MM.1S (cell line): ENCODE measurements around the gene SLC38A6.

Source experiments
- DNase-seq: peaks from one replicate; pipeline ENCODE4 v3.0.0-alpha.2; 2015
- H2AFZ ChIP-seq: fragments of 300-600 bp; sonication (generic); 2 replicates; pipeline ENCODE4 v1.6.0; 2016; ENCODE audit warnings: antibody characterized with exemption, low read length
- H3F3A ChIP-seq: fragments of 300-600 bp; sonication (generic); 2 replicates; pipeline ENCODE4 v1.6.1; 2016; ENCODE audit warnings: mild to moderate bottlenecking, antibody characterized with exemption, low read length, moderate library complexity, mixed read lengths; ENCODE audit not compliant: insufficient read depth
- H3K27ac ChIP-seq: fragments of 300-600 bp; sonication (generic); 2 replicates; pipeline ENCODE4 v1.5.1; 2016; ENCODE audit warnings: mild to moderate bottlenecking, low read length
- H3K27me3 ChIP-seq: fragments of 300-600 bp; sonication (generic); replicated peaks from 2 replicates; pipeline ENCODE4 v1.6.0; 2016; ENCODE audit warnings: low read length; ENCODE audit not compliant: insufficient read depth
- H3K36me3 ChIP-seq: fragments of 300-600 bp; sonication (generic); replicated peaks from 2 replicates; pipeline ENCODE4 v1.6.1; 2016; ENCODE audit warnings: mild to moderate bottlenecking, low read length, mixed read lengths; ENCODE audit not compliant: insufficient read depth
- H3K4me1 ChIP-seq: fragments of 300-600 bp; sonication (generic); 2 replicates; pipeline ENCODE4 v1.6.1; 2016; ENCODE audit warnings: low read length, mixed read lengths
- H3K4me2 ChIP-seq: fragments of 300-600 bp; sonication (generic); 2 replicates; pipeline ENCODE4 v1.6.0; 2016; ENCODE audit warnings: low read depth, low read length
- H3K4me3 ChIP-seq: fragments of 300-600 bp; sonication (generic); 2 replicates; pipeline ENCODE4 v1.5.1; 2016; ENCODE audit warnings: low read length, mixed read lengths
- H3K79me2 ChIP-seq: fragments of 300-600 bp; sonication (generic); 2 replicates; pipeline ENCODE4 v1.6.1; 2016; ENCODE audit warnings: mixed run types, low read length, mixed read lengths
- H3K9ac ChIP-seq: fragments of 300-600 bp; sonication (generic); 2 replicates; pipeline ENCODE4 v1.6.1; 2016; ENCODE audit warnings: low read length, mixed read lengths
- H3K9me2 ChIP-seq: fragments of 300-600 bp; sonication (generic); replicated peaks from 2 replicates; pipeline ENCODE4 v1.6.1; 2016; ENCODE audit warnings: mild to moderate bottlenecking, low read length, mixed read lengths; ENCODE audit not compliant: insufficient read depth
- H3K9me3 ChIP-seq: fragments of 300-600 bp; sonication (generic); replicated peaks from 2 replicates; pipeline ENCODE4 v1.6.1; 2016; ENCODE audit warnings: mild to moderate bottlenecking, low read length, mixed read lengths; ENCODE audit not compliant: insufficient read depth
- H4K20me1 ChIP-seq: fragments of 300-600 bp; sonication (generic); 2 replicates; pipeline ENCODE4 v1.6.1; 2016; ENCODE audit warnings: mild to moderate bottlenecking, low read length, moderate library complexity, mixed read lengths; ENCODE audit not compliant: insufficient read depth
- CTCF ChIP-seq: fragments of 300-600 bp; sonication (generic); IDR thresholded peaks from 2 replicates; pipeline ENCODE4 v1.5.1; 2016; ENCODE audit warnings: antibody characterized with exemption, low read length, mixed read lengths
- EZH2 ChIP-seq: fragments of 300-600 bp; sonication (generic); optimal IDR thresholded peaks from 2 replicates; pipeline ENCODE3; 2017; ENCODE audit warnings: low read depth, mild to moderate bottlenecking, antibody characterized with exemption, low read length, mixed read lengths
- EZH2phosphoT487 ChIP-seq: fragments of 300-600 bp; sonication (generic); IDR thresholded peaks from 2 replicates; pipeline ENCODE4 v1.6.1; 2018; ENCODE audit warnings: antibody characterized with exemption, low read length

SLC38A6 gene

GRCh38 chr14:60971271-60971670 lies 9.8 kb upstream of the SLC38A6 start:
- Histone ChIP-seq H3K4me2 (no peak overlapping the region), H2AFZ (no peak overlapping the region), H3K36me3 (no peaks in the 10 kb centered on the region), H3K9me2 (no peaks in the 10 kb centered on the region), H3K4me1 (no peaks in the 10 kb centered on the region), H3K4me3 (no peak overlapping the region), H3K9me3 (no peaks in the 10 kb centered on the region), H4K20me1 (no peaks in the 10 kb centered on the region), H3F3A (no peaks in the 10 kb centered on the region), H3K79me2 (no peaks in the 10 kb centered on the region), H3K9ac (no peak overlapping the region), H3K27ac (no peak overlapping the region), H3K27me3 (no peaks in the 10 kb centered on the region)
- no peak for TF ChIP-seq EZH2
- TF ChIP-seq CTCF = no peak
- TF ChIP-seq EZH2phosphoT487 = no peak
- DNase-seq = no peak

GRCh38 chr14:60972295-60972694 lies 8.8 kb upstream of the SLC38A6 start:
- no peak for TF ChIP-seq EZH2phosphoT487
- no peak for TF ChIP-seq EZH2
- no peak for TF ChIP-seq CTCF

DNA sequence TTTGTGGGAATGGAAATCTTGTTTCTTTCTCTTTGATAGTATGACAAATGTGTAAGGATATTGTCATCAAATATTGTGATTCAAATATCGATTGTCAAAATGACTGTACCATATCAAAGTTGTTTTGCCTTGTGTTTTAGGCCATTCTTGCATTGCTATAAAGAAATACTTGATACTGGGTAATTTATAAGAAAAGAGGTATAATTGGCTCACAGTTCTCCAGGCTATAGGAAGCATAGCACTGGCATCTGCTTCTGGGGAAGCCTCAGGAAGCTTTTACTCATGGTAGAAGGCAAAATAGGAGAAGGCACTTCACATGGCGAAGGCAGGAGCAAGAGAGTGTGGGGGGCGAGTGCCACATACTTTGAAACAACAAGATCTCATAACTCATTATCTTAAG lies 8.0 kb upstream of the SLC38A6 start:
- Histone ChIP-seq H3F3A (no peaks in the 10 kb centered on the region), H3K4me1 (no peaks in the 10 kb centered on the region), H3K4me2 (no peak overlapping the region), H2AFZ (no peak overlapping the region), H3K9me3 (no peaks in the 10 kb centered on the region), H3K79me2 (no peaks in the 10 kb centered on the region), H3K27me3 (no peaks in the 10 kb centered on the region), H4K20me1 (no peaks in the 10 kb centered on the region), H3K4me3 (no peak overlapping the region), H3K27ac (no peak overlapping the region), H3K9me2 (no peaks in the 10 kb centered on the region), H3K9ac (no peak overlapping the region), H3K36me3 (no peaks in the 10 kb centered on the region)
- no peak for TF ChIP-seq EZH2
- TF ChIP-seq CTCF = no peak
- no peak for TF ChIP-seq EZH2phosphoT487
- no peak for DNase-seq

More at GRCh38 chr14:60972295-60972694, 8.8 kb upstream of the SLC38A6 start:
- H3K4me2 ChIP-seq = no peak overlapping the region
- H3K36me3 ChIP-seq = no peaks in the 10 kb centered on the region
- no peak for DNase-seq
- no peak overlapping the region for H3K9ac ChIP-seq
- no peaks in the 10 kb centered on the region for H3K4me1 ChIP-seq
- no peaks in the 10 kb centered on the region for H3K27me3 ChIP-seq
- no peak overlapping the region for H3K27ac ChIP-seq
- no peaks in the 10 kb centered on the region for H3K9me3 ChIP-seq
- H2AFZ ChIP-seq = no peak overlapping the region
- H3K9me2 ChIP-seq = no peaks in the 10 kb centered on the region
- H3K4me3 ChIP-seq = no peak overlapping the region
- H3F3A ChIP-seq = no peaks in the 10 kb centered on the region
- no peaks in the 10 kb centered on the region for H3K79me2 ChIP-seq
- H4K20me1 ChIP-seq = no peaks in the 10 kb centered on the region
